Measurements from ENCODE around the gene PPM1K. TPM values are rescaled to one million over a fixed set of nuclear protein-coding genes. Genes with fewer than 3 reads are reported as not detected.

The PPM1K gene
- total RNA-seq, 1 experiment from 2014 or later, result 117 TPM

DNA sequence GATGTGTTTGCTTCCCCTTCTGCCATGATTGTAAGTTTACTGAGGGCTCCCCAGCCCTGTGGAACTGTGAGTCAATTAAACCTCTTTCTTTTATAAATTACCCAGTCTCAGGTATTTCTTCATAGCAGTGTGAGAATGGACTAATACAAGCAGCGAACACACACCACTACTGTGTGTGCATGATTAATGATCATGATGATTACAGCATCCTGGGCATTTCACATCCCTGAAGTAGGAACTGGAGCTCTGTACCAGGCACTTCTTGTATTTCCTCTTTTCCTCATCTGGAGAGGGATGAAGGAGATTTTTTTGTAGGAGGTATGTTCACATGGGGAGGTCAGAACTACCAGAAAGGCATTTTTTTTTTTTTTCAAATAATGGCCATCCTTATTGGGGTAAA lies 60.8 kb downstream of the PPM1K start:
- no peaks in the 10 kb centered on the region; the same call in 1 of the 2 replicates for H3K9me3 ChIP-seq (ENCODE audit: low read length)
- no peak overlapping the region for H3K9ac ChIP-seq (ENCODE audit: low read length)
- H3K36me3 ChIP-seq (ENCODE audit: insufficient read depth, low read length), result no peaks in the 10 kb centered on the region
- no peaks in the 10 kb centered on the region for H4K20me1 ChIP-seq (ENCODE audit: insufficient read depth, low read depth, low read length)
- no peak overlapping the region for H2AFZ ChIP-seq (ENCODE audit: low read length)
- no peaks in the 10 kb centered on the region for H3K27me3 ChIP-seq (ENCODE audit: low read length)
- no peak for DNase-seq
- no peak overlapping the region for H3K4me3 ChIP-seq (ENCODE audit: low read length)
- no peak overlapping the region for H3K27ac ChIP-seq (ENCODE audit: low read length)
- H3K4me1 ChIP-seq (ENCODE audit: low read length), result peaks cover 3% of the 10 kb centered on the region
- H3K79me2 ChIP-seq (ENCODE audit: low read length), result no peaks in the 10 kb centered on the region
- no peak overlapping the region for H3K4me2 ChIP-seq (ENCODE audit: low read depth, low read length, poor library complexity, severe bottlenecking)
- no peaks in the 10 kb centered on the region for H3K9me2 ChIP-seq (replicated peaks; ENCODE audit: insufficient read depth, low read length)

DNA sequence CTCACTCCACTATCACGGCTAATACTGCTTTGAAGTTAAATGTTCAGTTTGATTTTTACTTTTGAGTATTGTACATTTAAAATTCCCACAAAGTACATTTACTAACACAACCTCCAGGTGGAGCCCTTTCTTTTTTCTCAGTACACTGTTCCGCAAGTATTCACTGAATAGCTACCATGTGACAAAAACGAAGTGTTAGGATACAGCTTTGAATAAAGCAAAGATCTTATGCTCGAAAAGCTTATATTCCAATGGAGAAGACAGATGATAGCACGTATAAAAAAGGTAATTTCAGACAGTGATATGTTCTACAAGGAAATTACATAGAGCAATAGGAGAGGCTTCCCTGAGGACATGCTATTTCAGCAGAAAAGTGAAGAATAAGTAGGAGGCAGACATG lies 65.3 kb downstream of the PPM1K start:
- peak; percentile 87 for DNase-seq
- H2AFZ ChIP-seq (ENCODE audit: low read length), result no peak overlapping the region
- no peaks in the 10 kb centered on the region for H3K79me2 ChIP-seq (ENCODE audit: low read length)
- H3K27me3 ChIP-seq (ENCODE audit: low read length), result no peaks in the 10 kb centered on the region
- no peaks in the 10 kb centered on the region for H4K20me1 ChIP-seq (ENCODE audit: insufficient read depth, low read depth, low read length)
- H3K36me3 ChIP-seq (ENCODE audit: insufficient read depth, low read length), result no peaks in the 10 kb centered on the region
- no peak overlapping the region for H3K4me2 ChIP-seq (ENCODE audit: low read depth, low read length, poor library complexity, severe bottlenecking)
- H3K4me1 ChIP-seq (ENCODE audit: low read length), result peaks cover 3% of the 10 kb centered on the region
- H3K4me3 ChIP-seq (ENCODE audit: low read length), result no peak overlapping the region
- no peaks in the 10 kb centered on the region; the same call in 1 of the 2 replicates for H3K9me3 ChIP-seq (ENCODE audit: low read length)
- no peaks in the 10 kb centered on the region for H3K9me2 ChIP-seq (replicated peaks; ENCODE audit: insufficient read depth, low read length)
- H3K27ac ChIP-seq (ENCODE audit: low read length), result no peak overlapping the region
- H3K9ac ChIP-seq (ENCODE audit: low read length), result no peak overlapping the region

DNA sequence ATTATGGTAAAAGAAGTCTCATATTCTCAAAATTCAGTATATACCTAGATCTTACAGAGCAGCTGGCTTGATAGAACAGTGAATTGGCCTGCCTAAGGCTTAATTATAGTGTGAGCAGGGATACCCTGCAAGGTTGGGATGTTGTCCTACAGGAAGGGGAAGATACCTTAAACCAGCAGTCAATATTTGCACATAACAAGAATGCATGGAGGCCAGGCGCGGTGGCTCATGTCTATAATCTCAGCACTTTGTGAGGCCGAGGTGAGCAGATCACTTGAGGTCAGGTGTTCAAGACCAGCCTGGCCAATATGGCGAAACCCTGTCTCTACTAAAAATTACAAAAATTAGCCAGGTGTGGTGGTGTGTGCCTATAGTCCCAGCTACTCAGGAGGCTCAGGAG lies 67.2 kb downstream of the PPM1K start:
- Histone ChIP-seq H3K4me1 (ENCODE audit: low read length) (peaks cover 3% of the 10 kb centered on the region), H3K79me2 (ENCODE audit: low read length) (no peaks in the 10 kb centered on the region), H3K9me2 (replicated peaks; ENCODE audit: insufficient read depth, low read length) (no peaks in the 10 kb centered on the region), H3K27me3 (ENCODE audit: low read length) (no peaks in the 10 kb centered on the region), H3K4me3 (ENCODE audit: low read length) (no peak overlapping the region), H3K4me2 (ENCODE audit: low read depth, low read length, poor library complexity, severe bottlenecking) (no peak overlapping the region), H3K36me3 (ENCODE audit: insufficient read depth, low read length) (no peaks in the 10 kb centered on the region), H3K27ac (ENCODE audit: low read length) (no peak overlapping the region), H3K9me3 (ENCODE audit: low read length) (no peaks in the 10 kb centered on the region; the same call in 1 of the 2 replicates), H4K20me1 (ENCODE audit: insufficient read depth, low read depth, low read length) (no peaks in the 10 kb centered on the region), H2AFZ (ENCODE audit: low read length) (no peak overlapping the region), H3K9ac (ENCODE audit: low read length) (no peak overlapping the region)
- DNase-seq, result no peak

- Histone ChIP-seq H3K9me2 (replicated peaks; ENCODE audit: insufficient read depth, low read length) (no peaks in the 10 kb centered on the region), H3K4me1 (ENCODE audit: low read length) (peaks cover 3% of the 10 kb centered on the region), H3K36me3 (ENCODE audit: insufficient read depth, low read length) (no peaks in the 10 kb centered on the region), H3K27ac (ENCODE audit: low read length) (no peak overlapping the region), H3K27me3 (ENCODE audit: low read length) (no peaks in the 10 kb centered on the region), H3K4me2 (ENCODE audit: low read depth, low read length, poor library complexity, severe bottlenecking) (no peak overlapping the region), H4K20me1 (ENCODE audit: insufficient read depth, low read depth, low read length) (no peaks in the 10 kb centered on the region), H3K79me2 (ENCODE audit: low read length) (no peaks in the 10 kb centered on the region), H3K9me3 (ENCODE audit: low read length) (no peaks in the 10 kb centered on the region; the same call in 1 of the 2 replicates), H3K4me3 (ENCODE audit: low read length) (no peak overlapping the region), H3K9ac (ENCODE audit: low read length) (no peak overlapping the region), H2AFZ (ENCODE audit: low read length) (no peak overlapping the region)
- no peak for DNase-seq
Observed at GRCh38 chr4:88216395-88216794, 68.0 kb downstream of the PPM1K start.

DNA sequence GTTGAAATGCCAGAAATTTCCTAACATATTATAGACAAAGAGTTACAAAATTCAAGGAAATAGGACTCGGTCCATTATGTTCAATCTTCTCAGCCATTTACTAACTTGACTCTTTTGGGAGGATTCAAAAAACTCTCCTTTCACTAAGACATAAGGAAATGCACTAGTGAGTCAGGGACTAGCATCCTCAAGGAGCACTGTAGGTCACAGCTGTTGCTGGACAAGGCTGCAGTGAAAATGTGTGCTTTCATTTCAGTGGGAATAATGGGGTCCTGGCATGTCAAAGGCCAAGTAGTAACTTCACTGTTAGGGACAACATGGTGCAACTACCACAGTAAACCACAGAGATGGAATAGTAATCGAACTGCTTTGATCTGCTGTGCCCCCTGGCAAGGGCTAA lies 69.0 kb downstream of the PPM1K start:
- H3K9ac ChIP-seq (ENCODE audit: low read length), result no peak overlapping the region
- no peaks in the 10 kb centered on the region for H3K79me2 ChIP-seq (ENCODE audit: low read length)
- no peak overlapping the region for H3K4me2 ChIP-seq (ENCODE audit: low read depth, low read length, poor library complexity, severe bottlenecking)
- no peaks in the 10 kb centered on the region for H4K20me1 ChIP-seq (ENCODE audit: insufficient read depth, low read depth, low read length)
- H3K36me3 ChIP-seq (ENCODE audit: insufficient read depth, low read length), result no peaks in the 10 kb centered on the region
- no peaks in the 10 kb centered on the region for H3K9me2 ChIP-seq (replicated peaks; ENCODE audit: insufficient read depth, low read length)
- H3K27ac ChIP-seq (ENCODE audit: low read length), result no peak overlapping the region
- H3K27me3 ChIP-seq (ENCODE audit: low read length), result no peaks in the 10 kb centered on the region
- no peaks in the 10 kb centered on the region; the same call in 1 of the 2 replicates for H3K9me3 ChIP-seq (ENCODE audit: low read length)
- peaks cover 3% of the 10 kb centered on the region for H3K4me1 ChIP-seq (ENCODE audit: low read length)
- H3K4me3 ChIP-seq (ENCODE audit: low read length), result no peak overlapping the region
- H2AFZ ChIP-seq (ENCODE audit: low read length), result no peak overlapping the region
- no peak for DNase-seq

GRCh38 chr4:88212253-88212561 lies 72.2 kb downstream of the PPM1K start:
- H3K36me3 ChIP-seq (ENCODE audit: insufficient read depth, low read length), result no peaks in the 10 kb centered on the region
- no peak overlapping the region for H3K4me3 ChIP-seq (ENCODE audit: low read length)
- H3K27me3 ChIP-seq (ENCODE audit: low read length), result no peaks in the 10 kb centered on the region
- H3K9ac ChIP-seq (ENCODE audit: low read length), result no peak overlapping the region
- no peaks in the 10 kb centered on the region for H4K20me1 ChIP-seq (ENCODE audit: insufficient read depth, low read depth, low read length)
- H3K4me2 ChIP-seq (ENCODE audit: low read depth, low read length, poor library complexity, severe bottlenecking), result no peak overlapping the region
- H3K27ac ChIP-seq (ENCODE audit: low read length), result no peak overlapping the region
- H3K4me1 ChIP-seq (ENCODE audit: low read length), result no peaks in the 10 kb centered on the region
- H2AFZ ChIP-seq (ENCODE audit: low read length), result no peak overlapping the region
- H3K79me2 ChIP-seq (ENCODE audit: low read length), result no peaks in the 10 kb centered on the region
- no peak for DNase-seq
- H3K9me2 ChIP-seq (replicated peaks; ENCODE audit: insufficient read depth, low read length), result no peaks in the 10 kb centered on the region
- no peaks in the 10 kb centered on the region for H3K9me3 ChIP-seq (ENCODE audit: low read length)

- H3K4me3 ChIP-seq (ENCODE audit: low read length), result no peak overlapping the region
- DNase-seq, result peak; percentile 90
- no peaks in the 10 kb centered on the region for H3K9me2 ChIP-seq (replicated peaks; ENCODE audit: insufficient read depth, low read length)
- no peaks in the 10 kb centered on the region for H3K9me3 ChIP-seq (ENCODE audit: low read length)
- H3K4me1 ChIP-seq (ENCODE audit: low read length), result no peaks in the 10 kb centered on the region
- H3K27me3 ChIP-seq (ENCODE audit: low read length), result no peaks in the 10 kb centered on the region
- H4K20me1 ChIP-seq (ENCODE audit: insufficient read depth, low read depth, low read length), result no peaks in the 10 kb centered on the region
- H3K4me2 ChIP-seq (ENCODE audit: low read depth, low read length, poor library complexity, severe bottlenecking), result no peak overlapping the region
- H3K36me3 ChIP-seq (ENCODE audit: insufficient read depth, low read length), result no peaks in the 10 kb centered on the region
- no peaks in the 10 kb centered on the region for H3K79me2 ChIP-seq (ENCODE audit: low read length)
- H3K9ac ChIP-seq (ENCODE audit: low read length), result no peak overlapping the region
- no peak overlapping the region for H2AFZ ChIP-seq (ENCODE audit: low read length)
- no peak overlapping the region for H3K27ac ChIP-seq (ENCODE audit: low read length)
Observed at GRCh38 chr4:88211473-88212252, 72.7 kb downstream of the PPM1K start.

DNA sequence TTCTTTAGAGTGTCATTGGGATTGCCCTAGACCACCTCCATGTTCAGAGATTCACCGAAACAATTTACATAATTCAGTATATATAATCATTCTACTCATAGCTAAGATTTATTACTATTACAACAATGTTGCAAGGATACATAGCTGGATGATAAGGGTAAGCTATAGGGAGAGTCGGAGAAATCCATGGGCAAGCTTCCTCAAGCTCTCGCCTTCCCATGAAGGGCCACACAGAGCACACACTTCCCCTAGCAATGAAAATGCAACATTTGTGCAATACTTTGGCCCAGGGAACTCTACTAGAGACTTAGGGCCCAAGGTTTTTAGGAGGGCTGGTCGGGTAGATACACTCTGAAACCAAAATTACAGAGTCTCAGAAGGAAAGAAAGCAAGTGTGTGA lies 76.2 kb downstream of the PPM1K start:
- no peak for DNase-seq
- H2AFZ ChIP-seq (ENCODE audit: low read length), result no peak overlapping the region

More for the DNA sequence above, 76.2 kb downstream of the PPM1K start:
- no peaks in the 10 kb centered on the region for H4K20me1 ChIP-seq (ENCODE audit: insufficient read depth, low read depth, low read length)
- no peaks in the 10 kb centered on the region for H3K36me3 ChIP-seq (ENCODE audit: insufficient read depth, low read length)
- no peak overlapping the region for H3K9ac ChIP-seq (ENCODE audit: low read length)
- H3K4me1 ChIP-seq (ENCODE audit: low read length), result no peaks in the 10 kb centered on the region
- H3K4me3 ChIP-seq (ENCODE audit: low read length), result no peak overlapping the region
- no peaks in the 10 kb centered on the region for H3K9me3 ChIP-seq (ENCODE audit: low read length)
- no peaks in the 10 kb centered on the region for H3K79me2 ChIP-seq (ENCODE audit: low read length)
- no peak overlapping the region for H3K27ac ChIP-seq (ENCODE audit: low read length)
- H3K9me2 ChIP-seq (replicated peaks; ENCODE audit: insufficient read depth, low read length), result no peaks in the 10 kb centered on the region
- H3K4me2 ChIP-seq (ENCODE audit: low read depth, low read length, poor library complexity, severe bottlenecking), result no peak overlapping the region
- H3K27me3 ChIP-seq (ENCODE audit: low read length), result no peaks in the 10 kb centered on the region
